ENCODE results near the gene CAMSAP2. TPM values are rescaled to one million over a fixed set of nuclear protein-coding genes. Genes with fewer than 3 reads are reported as not detected.
"Not testable (repeated sequence)": the region's sequence is repeated elsewhere in the genome, so short reads cannot be mapped to it uniquely, and the experiment has no call there.

CAMSAP2 gene
- total RNA-seq, 4 donors from 2014 or later, result 4.9 to 21.5 (median 8.1) TPM

DNA sequence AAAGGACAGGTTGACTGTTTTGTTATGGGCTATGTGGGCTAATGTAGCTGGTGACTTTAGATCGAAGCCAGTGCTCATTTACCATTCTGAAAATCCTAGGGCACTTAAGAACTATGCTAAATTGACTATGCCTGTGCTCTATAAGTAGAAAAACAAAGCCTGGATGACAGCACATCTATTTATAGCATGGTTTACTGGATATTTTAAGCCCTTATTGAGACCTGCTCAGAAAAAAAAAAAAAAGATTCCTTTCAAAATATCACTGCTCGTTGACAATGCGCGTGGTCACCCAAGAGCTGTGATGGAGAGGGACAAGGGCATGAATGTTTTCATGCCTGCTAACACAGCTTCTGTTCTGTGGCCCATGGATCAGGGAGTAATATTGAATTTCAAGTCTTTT, 48.1 kb downstream of the CAMSAP2 start:
- no peak overlapping the region for H3K27ac ChIP-seq
- H3K4me1 ChIP-seq, result no peaks in the 10 kb centered on the region
- no peaks in the 10 kb centered on the region for H3K9me3 ChIP-seq
- H3K4me3 ChIP-seq, result no peak overlapping the region
- DNase-seq, result no peak
- H3K27me3 ChIP-seq, result no peaks in the 10 kb centered on the region
- TF ChIP-seq CTCF (IDR thresholded peaks at IDR 0.05) (no peak), POLR2A (IDR thresholded peaks at IDR 0.05) (no peak)
- peaks cover 0 to 4% (median 0%) of the 10 kb centered on the region in 3 donors for H3K36me3 ChIP-seq

DNA sequence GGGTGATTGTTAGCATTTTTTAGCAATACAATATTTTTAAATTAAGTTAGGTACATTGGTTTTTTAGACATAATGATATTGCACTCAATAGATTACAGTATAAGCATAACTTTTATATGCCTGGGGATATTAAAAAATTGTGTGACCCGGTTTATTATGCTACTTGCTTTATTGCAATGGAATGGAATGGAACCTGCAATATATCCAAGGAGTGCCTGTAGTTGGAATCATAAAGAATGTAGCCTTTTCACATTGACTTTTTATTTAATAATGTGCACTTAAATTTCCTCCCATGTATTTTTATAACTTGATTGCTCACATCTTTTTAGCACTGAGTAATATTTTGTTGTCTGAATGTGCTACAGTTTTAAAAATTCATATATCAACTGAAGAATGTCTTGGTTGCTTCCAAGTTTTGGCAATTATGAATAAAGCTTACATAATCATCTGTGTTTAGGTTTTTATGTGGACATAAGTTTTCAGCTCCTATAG, 49.2 kb downstream of the CAMSAP2 start:
- H3K4me3 ChIP-seq, result no peak overlapping the region
- DNase-seq, result no peak
- no peaks in the 10 kb centered on the region for H3K9me3 ChIP-seq
- H3K27ac ChIP-seq, result no peak overlapping the region
- peaks cover 0 to 4% (median 0%) of the 10 kb centered on the region in 3 donors for H3K36me3 ChIP-seq
- no peaks in the 10 kb centered on the region for H3K4me1 ChIP-seq
- no peak for TF ChIP-seq POLR2A (IDR thresholded peaks at IDR 0.05)
- TF ChIP-seq CTCF (IDR thresholded peaks at IDR 0.05), result no peak
- H3K27me3 ChIP-seq, result no peaks in the 10 kb centered on the region

DNA sequence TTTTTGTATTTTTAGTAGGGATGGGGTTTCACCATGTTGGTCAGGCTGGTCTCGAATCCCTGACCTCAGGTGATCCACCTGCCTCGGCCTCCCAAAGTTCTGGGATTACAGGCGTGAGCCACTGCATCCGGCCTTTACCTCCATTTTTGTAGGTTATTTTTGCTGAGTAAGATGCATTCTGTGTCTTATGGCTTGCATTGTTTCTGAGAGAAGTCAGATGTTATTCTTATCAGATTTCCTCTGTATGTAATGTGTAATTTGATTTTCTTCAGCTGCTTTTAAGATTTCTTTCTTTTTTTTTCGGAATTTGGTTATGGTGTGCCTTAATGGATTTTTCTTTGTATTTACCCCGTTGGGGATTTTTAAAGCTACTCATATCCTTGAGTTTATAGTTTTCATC, 52.3 kb downstream of the CAMSAP2 start:
- not testable (repeated sequence) for H3K27me3 ChIP-seq, H3K9me3 ChIP-seq, H3K4me1 ChIP-seq, H3K36me3 ChIP-seq, H3K4me3 ChIP-seq, DNase-seq, H3K27ac ChIP-seq

DNA sequence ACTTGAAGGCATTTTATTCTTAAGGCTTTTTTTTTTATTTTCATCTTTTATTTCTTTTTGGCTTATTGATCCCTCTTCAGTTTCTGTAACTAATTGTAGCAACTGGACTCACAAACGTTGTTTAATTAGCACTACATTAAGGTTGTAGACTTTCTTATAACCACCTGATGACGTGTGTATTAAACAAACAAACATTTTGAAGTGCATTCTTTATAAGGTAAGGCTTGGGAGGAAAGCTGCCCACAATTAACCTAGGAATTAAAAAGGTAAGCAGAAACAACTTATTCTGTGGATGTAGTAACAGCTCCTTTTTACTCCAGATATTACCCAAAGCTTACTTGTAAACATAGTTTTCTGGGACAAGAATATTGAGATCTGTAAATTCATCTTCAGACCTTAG, 55.0 kb downstream of the CAMSAP2 start:
- TF ChIP-seq POLR2A (IDR thresholded peaks at IDR 0.05) (no peak), CTCF (IDR thresholded peaks at IDR 0.05) (no peak)
- H3K27ac ChIP-seq, result no peak overlapping the region
- H3K27me3 ChIP-seq, result no peaks in the 10 kb centered on the region

DNA sequence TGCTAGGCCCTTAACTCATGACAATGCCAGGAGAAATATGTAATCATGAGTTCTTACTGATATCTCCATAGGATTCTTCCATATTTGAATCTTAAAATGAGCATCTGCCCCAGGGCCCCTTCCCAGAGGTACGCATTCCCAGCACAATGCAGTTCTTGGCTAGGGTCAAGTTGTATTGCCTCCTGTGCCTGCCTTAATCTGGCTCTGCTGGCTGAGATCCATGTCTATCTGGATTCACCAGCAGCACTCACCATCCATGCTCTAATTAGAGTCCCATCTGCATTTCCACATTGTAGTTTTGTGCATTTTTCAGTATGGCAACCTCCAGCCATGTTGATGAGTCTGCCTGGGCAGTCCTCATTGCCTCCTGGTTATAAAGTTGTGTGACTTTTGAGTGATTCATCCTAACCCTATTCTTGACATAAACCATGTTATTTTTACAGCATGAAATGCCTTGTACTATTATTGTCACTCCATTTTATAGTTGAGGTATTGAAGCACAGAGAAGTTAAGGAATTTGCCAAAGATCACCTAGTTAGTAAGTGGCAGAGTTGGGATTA, 55.9 kb downstream of the CAMSAP2 start:
- no peak for TF ChIP-seq CTCF (IDR thresholded peaks at IDR 0.05)
- TF ChIP-seq POLR2A (IDR thresholded peaks at IDR 0.05), result no peak
- DNase-seq, result no peak
- H3K27me3 ChIP-seq, result no peaks in the 10 kb centered on the region

More for the DNA sequence above, 55.0 kb downstream of the CAMSAP2 start:
- Histone ChIP-seq H3K36me3 (no peaks in the 10 kb centered on the region), H3K9me3 (no peaks in the 10 kb centered on the region), H3K4me1 (no peaks in the 10 kb centered on the region), H3K4me3 (no peak overlapping the region)
- DNase-seq, result no peak

GRCh38 chr1:200795156-200795555, 56.5 kb downstream of the CAMSAP2 start:
- Histone ChIP-seq H3K36me3 (no peaks in the 10 kb centered on the region), H3K27ac (no peak overlapping the region), H3K4me3 (no peak overlapping the region), H3K9me3 (no peaks in the 10 kb centered on the region), H3K4me1 (no peaks in the 10 kb centered on the region), H3K27me3 (no peaks in the 10 kb centered on the region)
- no peak for TF ChIP-seq POLR2A (IDR thresholded peaks at IDR 0.05)
- no peak for TF ChIP-seq CTCF (IDR thresholded peaks at IDR 0.05)
- no peak for DNase-seq

More for the DNA sequence above, 55.9 kb downstream of the CAMSAP2 start:
- H3K36me3 ChIP-seq, result no peaks in the 10 kb centered on the region
- H3K4me1 ChIP-seq, result no peaks in the 10 kb centered on the region
- no peak overlapping the region for H3K27ac ChIP-seq
- no peaks in the 10 kb centered on the region for H3K9me3 ChIP-seq
- no peak overlapping the region for H3K4me3 ChIP-seq
